Fibroblast of mammary gland (primary cell): Measurements from ENCODE around the gene SLC29A2.
A peak's percentile ranks its signal among the peaks of the same experiment; 100 is the strongest.

Source experiments
- DNase-seq: peaks from one replicate; pipeline ENCODE4 v3.0.0-alpha.2; 2010; ENCODE audit warnings: low read depth
- H3K4me3 ChIP-seq: 2 replicates; pipeline ENCODE4 v1.5.1; 2011; ENCODE audit warnings: low read depth, mild to moderate bottlenecking, low read length, moderate library complexity; ENCODE audit not compliant: control insufficient read depth
- TF ChIP-seq, protein P1 (sequence below): conservative IDR thresholded peaks from 2 replicates; pipeline ENCODE4 v1.5.1; 2011; ENCODE audit warnings: low read depth, low read length, inconsistent platforms; ENCODE audit not compliant: control insufficient read depth, insufficient read depth

SLC29A2 gene

DNA sequence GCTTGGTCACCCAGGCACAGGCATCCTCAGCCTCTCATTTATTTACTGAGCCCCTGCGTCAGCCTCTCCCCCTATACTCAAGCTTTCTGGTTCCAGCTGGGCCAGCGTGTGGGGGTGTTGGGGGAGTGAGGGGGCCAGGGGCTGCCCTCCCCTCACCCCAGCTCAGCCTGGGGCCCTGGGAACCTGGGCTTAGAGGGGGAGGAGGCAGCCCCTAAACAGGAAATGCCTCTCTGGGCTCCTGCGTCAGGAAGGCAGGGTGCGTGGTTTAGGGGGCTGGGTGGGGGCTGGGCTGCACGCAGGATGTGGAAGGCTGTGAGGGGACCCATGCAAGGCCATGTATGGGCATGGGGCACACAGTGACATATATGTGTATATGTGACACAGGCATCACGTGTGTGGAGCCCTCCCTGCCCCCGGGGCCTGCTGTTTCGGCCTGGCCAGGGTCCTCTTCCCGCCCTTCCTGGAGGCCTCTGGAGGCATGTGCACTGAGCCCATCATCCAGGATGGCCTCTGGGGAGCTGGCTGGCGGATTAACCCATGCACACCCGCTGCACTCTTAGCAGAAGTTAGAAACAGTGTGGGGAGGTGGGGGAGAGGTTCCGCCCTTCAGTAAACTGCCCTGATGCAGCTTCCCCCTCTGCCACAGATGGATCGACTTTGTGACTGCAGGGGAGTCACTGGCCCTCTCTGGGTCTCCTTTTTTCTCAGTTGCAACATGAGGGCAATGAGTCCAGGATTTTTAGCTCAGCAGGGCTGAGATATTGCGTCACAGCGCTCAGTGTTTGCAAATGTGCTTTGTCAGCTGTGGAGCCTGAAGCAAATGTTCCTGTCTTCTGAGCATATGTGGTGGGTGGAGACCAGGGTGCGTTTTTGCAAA lies 53.6 kb downstream of the SLC29A2 start:
- H3K4me3 ChIP-seq: no peak overlapping the region
- peak; percentile 97 for DNase-seq
- TF ChIP-seq, protein P1, sequence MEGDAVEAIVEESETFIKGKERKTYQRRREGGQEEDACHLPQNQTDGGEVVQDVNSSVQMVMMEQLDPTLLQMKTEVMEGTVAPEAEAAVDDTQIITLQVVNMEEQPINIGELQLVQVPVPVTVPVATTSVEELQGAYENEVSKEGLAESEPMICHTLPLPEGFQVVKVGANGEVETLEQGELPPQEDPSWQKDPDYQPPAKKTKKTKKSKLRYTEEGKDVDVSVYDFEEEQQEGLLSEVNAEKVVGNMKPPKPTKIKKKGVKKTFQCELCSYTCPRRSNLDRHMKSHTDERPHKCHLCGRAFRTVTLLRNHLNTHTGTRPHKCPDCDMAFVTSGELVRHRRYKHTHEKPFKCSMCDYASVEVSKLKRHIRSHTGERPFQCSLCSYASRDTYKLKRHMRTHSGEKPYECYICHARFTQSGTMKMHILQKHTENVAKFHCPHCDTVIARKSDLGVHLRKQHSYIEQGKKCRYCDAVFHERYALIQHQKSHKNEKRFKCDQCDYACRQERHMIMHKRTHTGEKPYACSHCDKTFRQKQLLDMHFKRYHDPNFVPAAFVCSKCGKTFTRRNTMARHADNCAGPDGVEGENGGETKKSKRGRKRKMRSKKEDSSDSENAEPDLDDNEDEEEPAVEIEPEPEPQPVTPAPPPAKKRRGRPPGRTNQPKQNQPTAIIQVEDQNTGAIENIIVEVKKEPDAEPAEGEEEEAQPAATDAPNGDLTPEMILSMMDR: no peak

DNA sequence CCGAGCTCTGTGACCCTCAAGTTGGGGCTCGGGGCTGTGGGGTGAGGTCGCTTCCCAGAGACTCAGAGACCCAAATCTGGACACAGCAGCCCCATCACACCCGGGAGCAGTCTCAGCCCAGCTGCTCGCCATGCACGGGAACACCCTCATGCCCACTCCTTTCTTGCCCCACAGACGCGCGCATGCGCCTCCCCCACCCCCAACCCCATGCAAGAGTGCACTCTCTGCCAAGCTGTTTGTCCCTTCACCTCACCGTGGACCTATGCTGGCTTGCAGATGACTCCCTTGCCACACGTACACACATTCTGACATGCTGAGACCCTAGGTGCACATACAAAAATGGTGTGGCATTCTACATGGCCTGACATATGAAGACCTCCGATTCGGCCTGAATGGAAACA lies 54.2 kb downstream of the SLC29A2 start:
- TF ChIP-seq, protein P1: no peak
- peak; percentile 61 for DNase-seq
- H3K4me3 ChIP-seq: no peak overlapping the region

DNA sequence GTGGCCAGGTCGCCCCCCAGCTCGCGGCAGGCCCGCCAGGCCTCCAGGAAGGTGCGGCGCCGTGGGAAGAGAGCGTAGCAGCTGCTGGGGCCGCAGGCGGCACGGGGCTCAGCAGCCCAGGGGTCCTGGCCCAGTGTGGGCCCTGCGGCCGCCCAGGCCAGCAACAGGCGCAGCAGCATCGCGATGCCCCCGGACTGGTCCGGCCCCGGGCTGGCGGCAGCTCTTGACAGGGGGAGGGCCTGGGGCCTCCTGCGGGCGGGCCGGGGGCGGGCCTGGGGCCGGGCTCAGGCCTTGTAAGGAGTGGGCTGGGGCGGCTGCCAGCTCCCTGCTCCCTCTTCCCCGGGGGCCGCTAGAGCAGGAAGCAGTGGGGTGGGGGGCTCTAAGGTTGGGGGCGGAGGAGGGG lies 54.7 kb downstream of the SLC29A2 start, which contains the start of gene CD248:
Gene CD248, minus strand, starts transcription at position 196 of the 403 bp plus-strand sequence. Its CDS starts 17 bp downstream, at position 179.
- H3K4me3 ChIP-seq: peak within 1 kb of the TSS; percentile 63
- peak; percentile 74 for DNase-seq
- TF ChIP-seq, protein P1: no peak

DNA sequence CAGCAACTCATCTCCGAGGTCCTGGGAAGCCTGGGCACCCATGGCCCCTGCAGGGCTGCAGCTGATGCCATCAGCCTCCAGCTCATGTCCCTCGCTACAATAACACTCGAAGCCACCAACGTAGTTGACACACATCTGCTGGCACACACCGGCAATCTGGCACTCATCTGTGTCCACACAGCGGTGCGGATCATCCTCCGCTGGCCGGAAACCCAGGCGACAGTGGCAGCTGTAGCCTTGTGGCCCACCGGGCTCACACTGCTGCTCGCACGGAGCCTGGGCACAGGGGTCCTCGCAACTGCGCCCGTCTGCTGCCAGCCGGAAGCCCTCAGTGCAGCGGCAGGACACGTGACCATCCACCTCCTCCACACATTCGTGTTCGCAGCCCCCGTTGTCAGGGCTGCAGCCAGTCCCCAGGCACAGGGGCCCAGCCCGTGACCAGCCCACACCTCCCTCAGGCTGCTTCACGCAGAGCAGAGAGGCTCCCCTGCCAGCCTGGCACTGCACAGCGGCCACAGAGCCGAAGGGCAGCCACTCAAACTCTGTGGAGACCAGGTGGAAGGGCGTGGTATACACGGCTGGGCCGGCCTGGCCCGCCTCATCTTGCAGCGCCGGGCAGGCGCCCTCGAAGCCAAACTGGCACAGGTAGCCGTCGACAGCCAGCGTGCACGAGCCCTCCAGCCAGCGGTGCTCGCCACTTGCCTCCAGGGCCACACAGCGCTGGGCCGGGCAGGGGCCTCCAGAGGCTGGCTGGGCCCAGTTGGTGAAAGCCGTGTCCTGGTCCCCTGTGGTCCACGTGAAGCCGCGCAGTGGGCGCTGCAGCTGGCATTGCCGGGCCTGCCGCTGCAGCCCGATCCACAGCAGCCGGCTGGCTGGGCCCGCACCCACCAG lies 55.4 kb downstream of the SLC29A2 start:
- no peak for DNase-seq
- TF ChIP-seq, protein P1: no peak
- H3K4me3 ChIP-seq: peak overlapping the region; percentile 63

DNA sequence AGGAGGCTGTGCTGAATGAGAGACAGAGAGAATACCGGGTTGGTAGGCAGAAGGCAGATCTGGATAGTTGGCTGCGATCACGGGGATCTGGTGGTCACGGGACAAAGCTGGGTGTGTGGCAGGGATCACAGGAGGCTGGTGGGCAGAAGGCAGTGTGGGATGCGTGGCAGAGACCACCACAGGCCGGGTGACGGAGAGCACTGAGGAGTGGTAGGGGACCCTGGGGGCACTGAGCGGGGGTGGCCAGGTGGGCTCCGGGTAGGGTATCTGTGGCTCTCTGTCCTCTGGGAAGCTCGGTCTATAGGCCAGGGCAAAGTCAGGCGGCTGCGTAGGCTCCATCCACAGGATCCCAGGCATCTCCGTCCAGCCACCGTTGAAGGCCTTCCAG lies 56.1 kb downstream of the SLC29A2 start:
- TF ChIP-seq, protein P1: no peak
- peak overlapping the region; percentile 63 for H3K4me3 ChIP-seq
- DNase-seq: no peak

DNA sequence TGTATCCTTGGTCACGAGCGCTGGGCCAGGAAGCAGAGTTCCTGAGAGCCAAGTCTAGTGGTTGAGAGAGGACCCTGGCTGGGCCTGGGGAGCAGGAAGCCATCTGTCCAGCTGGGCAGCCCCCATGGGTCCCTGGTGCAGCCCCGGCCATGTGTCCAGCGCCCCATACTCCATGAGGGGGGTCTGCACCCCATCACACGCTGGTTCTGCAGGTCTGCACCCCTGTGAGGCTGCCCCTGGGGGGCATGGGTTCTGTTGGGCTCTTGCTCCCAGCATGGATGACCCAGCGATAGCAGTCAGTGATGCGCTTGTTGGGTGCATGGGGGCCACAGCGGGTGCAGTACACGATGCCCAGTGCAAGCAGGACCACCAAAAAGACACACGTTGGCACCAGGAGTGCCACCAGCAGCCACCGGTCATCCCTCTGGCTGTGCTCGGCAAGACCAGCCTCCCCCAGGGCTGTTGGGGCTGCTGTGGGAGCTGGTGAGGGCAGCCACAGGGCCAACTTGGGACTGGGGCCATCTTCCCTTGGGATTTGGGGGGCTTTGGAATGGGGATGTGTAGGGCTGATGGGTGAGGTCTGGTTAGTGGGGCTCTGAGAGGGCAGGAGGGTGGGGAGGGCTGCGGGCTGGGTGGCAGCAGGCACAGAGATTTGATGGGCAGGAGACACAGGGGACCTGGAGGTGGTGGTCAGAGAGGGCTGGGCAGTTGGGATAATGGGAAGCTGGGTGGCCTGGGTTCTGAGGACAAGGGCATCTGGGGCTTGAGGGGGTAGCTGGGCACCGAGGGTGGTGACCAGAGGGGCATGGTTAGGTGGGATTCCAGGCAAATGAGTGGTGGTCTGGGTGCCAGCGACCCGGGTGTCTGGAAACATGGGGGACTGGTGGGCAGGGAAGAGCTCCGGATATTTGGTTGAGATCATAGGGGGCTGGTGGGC lies 56.7 kb downstream of the SLC29A2 start:
- TF ChIP-seq, protein P1: no peak
- no peak for DNase-seq
- H3K4me3 ChIP-seq: peak overlapping the region; percentile 63
